Middle frontal gyrus (tissue), 1 donor: ENCODE data around the gene COPZ1.
A peak's percentile ranks its signal among the peaks of the same experiment; 100 is the strongest.
"Not testable (repeated sequence)": the region's sequence is repeated elsewhere in the genome, so short reads cannot be mapped to it uniquely, and the experiment has no call there.

Experiments
- DNase-seq: peaks from one replicate; pipeline ENCODE4 v3.0.0-alpha.2; 2015; ENCODE audit warnings: low spot score; ENCODE audit errors: extremely low spot score

Gene COPZ1

GRCh38 chr12:54324617-54325441 lies at the start of gene COPZ1:
Gene COPZ1 (plus strand): TSS chr12:54325131. CDS start chr12:54325164, 33 bp downstream.
- DNase-seq, result peak; percentile 97

DNA sequence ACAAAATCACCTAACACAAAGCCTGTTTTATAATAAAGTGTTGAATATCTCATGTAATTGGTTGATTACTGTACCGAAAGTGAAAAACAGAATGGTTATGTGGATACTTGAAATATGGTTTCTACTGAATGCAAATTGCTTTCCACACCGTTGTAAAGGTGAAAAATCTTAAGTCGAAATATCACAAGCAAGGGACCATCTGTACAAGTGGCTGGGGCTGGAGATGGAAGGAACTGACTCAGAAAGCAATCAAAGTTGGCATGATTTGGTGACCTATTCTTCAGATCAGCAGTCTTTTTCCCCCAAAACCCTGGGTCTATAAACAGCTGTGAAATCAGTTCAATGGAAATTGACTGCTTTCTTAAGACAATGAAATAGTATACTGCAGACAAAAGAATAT lies 48.6 kb upstream of the COPZ1 start:
- no peak for DNase-seq

- DNase-seq, result no peak
These were observed 47.1 kb upstream of the COPZ1 start for GRCh38 chr12:54277823-54278276.

DNA sequence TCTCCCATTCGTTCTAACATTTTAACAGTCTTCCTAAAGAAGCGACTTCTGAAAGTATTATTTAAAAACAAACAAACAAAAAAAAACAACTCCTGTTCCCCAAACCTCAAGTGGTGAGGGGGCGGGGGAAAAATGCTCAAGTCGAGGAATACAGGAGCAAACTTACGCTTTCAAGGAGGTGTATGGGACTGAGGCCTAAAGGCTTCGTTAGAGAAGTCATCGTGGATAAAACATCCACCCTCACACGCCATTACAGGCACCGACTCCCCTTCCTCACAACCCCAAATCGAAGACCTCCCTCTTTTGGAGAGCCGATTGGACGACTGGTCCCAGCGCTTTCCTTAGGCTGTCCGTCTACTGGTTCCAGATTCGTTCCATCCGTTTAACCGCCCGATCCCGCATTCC lies 45.7 kb upstream of the COPZ1 start:
- DNase-seq, result no peak

GRCh38 chr12:54279632-54280467 lies 45.1 kb upstream of the COPZ1 start, which contains the start of gene CBX5:
Gene CBX5 (minus strand): TSS chr12:54280122. CDS start chr12:54257650, 22,472 bp downstream.
- peak; percentile 99 for DNase-seq

DNA sequence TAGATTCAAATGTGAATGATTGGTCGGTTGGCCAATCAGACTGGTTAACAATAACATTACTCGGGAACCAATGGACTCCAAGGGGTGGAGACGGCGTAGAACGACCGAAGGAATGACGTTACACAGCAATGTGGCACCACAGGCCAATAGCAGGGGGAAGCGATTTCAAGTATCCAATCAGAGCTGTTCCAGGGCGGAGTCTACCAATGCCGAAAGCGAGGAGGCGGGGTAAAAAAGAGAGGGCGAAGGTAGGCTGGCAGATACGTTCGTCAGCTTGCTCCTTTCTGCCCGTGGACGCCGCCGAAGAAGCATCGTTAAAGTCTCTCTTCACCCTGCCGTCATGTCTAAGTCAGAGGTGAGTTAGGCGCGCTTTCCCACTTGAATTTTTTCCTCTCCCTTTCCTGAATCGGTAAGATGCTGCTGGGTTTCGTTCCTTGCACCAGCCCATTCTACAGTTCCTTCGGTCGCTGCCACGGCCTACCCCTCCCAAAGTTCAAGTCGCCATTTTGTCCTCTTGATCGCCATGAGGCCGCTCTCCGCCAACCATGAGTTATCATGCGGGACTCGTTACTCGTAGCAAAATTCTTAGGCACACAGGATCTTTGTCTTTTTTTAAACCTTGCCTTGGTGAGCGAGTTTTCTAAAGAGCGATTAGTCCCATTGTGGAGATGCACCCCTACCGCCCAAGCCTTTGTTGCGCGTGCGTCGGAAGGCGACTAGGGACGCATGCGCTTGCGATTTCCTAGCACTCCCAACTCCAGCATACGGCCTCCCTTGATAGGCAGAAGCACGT lies 44.3 kb upstream of the COPZ1 start, which contains the start of gene HNRNPA1:
Gene HNRNPA1 (plus strand): TSS at position 259 of the 793 bp plus-strand sequence. CDS start 82 bp downstream, at position 341.
- DNase-seq, result peak; percentile 98

GRCh38 chr12:54281261-54281638 lies 43.7 kb upstream of the COPZ1 start:
- not testable (repeated sequence) for DNase-seq

DNA sequence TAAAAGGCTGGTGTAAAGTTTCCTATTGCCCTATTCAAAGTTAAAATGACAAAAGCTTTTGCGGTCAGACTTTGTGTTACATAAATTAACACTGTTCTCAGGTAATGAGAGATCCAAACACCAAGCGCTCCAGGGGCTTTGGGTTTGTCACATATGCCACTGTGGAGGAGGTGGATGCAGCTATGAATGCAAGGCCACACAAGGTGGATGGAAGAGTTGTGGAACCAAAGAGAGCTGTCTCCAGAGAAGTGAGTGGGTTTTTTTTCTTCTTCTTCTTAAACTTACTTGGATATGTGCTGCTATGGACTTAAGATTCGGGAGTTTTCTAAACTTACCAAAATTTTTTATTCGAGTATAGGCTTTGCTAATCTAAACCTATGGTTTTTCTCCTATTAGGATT lies 43.2 kb upstream of the COPZ1 start:
- DNase-seq, result not testable (repeated sequence)

- DNase-seq, result no peak
These were observed 41.9 kb upstream of the COPZ1 start for GRCh38 chr12:54282949-54283593.

- DNase-seq, result not testable (repeated sequence)
These were observed 40.7 kb upstream of the COPZ1 start for GRCh38 chr12:54284070-54284780.

DNA sequence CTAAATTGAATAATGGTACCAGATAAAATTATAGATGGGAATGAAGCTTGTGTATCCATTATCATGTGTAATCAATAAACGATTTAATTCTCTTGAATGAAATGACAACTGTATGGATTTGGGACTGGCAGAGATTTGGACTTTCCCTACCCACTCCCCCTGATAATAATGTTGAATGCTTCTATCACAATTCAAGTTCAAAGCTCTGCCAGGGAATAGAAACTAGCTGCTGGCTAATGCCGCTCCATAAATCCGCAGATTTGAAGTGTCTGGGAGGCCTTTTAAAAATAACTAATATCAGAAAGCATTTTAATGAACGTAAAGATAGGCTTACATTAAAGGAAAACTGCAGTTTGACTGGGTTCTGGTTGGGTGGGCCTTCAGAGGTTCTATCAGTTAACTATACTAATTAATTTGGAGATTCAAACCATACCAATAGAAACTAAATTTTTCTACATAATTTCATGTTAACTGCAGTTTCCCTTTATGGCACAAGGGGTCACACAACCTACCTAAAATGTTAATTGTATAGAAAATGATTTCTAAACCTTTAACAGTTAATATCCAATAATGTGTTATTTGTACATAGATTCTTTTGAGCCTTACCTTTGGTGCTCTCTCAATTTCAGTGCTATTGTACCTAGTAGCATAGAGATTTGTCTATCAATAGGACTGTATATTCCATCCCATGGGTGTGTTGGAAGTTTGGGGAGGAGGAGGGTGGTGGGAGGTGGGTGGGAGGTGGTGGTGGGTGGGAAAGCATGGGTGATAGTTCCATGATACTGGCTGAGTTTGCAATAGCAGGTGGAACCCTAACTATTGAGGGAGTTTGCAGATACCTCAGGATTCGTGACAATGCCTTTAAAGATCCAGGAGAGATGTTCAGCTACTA lies 39.5 kb upstream of the COPZ1 start:
- DNase-seq, result no peak

- no peak for DNase-seq
These were observed 38.6 kb upstream of the COPZ1 start for GRCh38 chr12:54286042-54287030.

DNA sequence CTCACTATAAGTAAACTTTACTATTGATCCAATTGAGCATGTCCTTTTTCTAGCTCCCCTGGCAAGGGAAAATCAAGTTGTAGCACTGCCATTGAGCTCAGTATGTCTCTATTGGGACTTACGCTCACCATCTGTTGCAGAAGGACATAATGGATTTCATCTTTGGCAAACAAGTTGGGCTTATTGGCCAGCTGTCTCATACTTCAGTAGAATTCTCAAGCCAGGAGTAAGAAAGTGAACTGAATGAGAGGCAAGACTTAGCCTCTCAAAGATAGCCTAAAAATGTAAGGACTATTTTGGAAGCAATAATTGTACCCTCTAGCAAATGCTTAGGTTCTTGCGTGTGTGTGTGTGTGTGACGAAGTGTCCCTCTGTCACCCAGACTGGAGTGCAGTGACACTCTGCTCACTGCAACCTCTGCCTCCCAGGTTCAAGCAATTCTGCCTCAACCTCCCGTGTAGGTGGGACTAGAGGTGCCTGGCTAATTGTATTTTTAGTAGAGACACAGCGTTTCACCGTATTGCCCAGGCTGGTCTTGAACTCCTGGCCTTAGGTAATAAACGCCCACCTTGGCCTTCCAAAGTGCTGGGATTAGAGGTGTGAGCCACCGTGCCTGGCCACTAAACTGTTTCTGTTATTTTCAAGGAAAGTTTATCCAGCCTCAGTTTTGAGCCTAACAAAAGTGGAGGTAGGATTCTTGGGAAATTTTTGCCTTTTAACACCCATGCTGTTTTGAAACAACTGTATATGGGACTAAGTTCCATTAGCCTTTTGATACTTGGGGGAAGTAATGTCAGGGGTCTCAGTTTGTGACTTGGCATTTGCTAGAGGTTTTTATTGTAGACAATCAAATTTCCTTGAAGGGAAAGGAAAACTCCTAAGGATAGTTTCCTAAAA lies 37.4 kb upstream of the COPZ1 start:
- DNase-seq, result no peak

DNA sequence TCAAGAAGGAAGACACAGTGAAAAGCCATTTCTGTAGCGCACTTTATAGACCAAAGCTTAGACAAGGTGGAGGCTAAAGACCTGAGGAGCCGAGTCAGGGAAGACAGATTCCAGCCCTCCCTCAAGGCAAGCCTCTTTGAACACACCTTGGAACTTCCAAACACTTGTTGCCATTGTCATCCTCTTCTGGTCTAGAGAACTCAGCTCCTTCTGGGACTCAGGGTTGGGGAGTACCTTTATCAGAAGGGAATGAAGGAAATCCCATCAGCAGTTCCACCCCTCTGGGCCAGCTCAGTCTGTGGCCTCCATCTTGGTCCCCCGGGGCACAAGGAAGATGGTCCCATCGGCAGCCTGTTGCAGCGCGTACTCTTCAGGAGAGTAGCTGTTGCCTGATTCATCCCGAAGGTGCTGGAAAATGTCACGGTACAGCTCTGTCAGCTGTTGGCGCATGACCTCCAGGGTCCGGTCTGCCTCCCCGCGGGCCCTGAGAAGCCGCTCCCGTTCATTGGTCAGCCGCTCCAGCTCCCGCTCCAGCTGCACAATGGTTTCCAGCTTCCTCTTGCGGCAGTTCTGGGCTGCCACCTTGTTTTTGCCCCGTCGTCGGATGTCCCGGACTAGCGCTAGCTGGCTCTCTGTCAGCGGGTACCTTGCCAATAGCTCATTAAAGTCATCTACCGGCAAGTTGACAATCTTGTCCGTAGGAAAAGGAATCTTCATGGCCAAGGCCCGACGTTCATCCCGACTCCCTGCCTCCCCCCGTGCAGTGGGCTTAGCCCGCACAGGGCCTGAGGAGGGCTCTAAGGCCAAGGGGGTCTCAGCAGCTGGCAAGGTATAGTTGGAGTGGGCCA lies 32.6 kb upstream of the COPZ1 start:
- DNase-seq, result no peak

DNA sequence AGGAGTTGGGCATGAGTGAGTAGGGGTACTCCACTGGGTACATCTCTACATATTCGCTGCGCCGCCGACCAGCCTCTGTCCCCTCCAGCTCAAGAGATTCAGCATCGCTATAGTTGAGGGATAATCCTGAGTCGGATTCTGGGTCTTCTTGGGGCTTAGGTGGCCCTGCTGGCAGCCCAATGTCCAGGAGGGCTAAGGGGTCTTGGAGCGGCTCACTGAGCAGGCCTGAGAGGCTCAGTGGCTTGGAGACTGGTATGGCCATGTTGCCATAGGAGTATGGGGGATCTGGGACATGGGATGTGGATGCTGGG lies 32.0 kb upstream of the COPZ1 start:
- DNase-seq, result no peak
